ENCODE results near the gene PLPP1. TPM values are rescaled to one million over a fixed set of nuclear protein-coding genes. Genes with fewer than 3 reads are reported as not detected.

PLPP1 gene
- total RNA-seq, 2 experiments from 2014 or later = 2.9 to 3.0 TPM

- Histone ChIP-seq H3K36me3 (ENCODE audit: insufficient read depth, low read length) (peaks cover 6% of the 10 kb centered on the region), H3K27me3 (ENCODE audit: control insufficient read depth in 1 of 2, insufficient read depth in 2 of 2, low read length in 2 of 2) (no peaks in the 10 kb centered on the region), H3K27ac (ENCODE audit: low read depth in 1 of 2, low read length in 2 of 2) (no peak overlapping the region), H3K9me3 (ENCODE audit: control insufficient read depth in 1 of 2, insufficient read depth in 1 of 2, low read length in 2 of 2) (no peaks in the 10 kb centered on the region), H3K4me1 (ENCODE audit: insufficient read depth, low read length) (no peaks in the 10 kb centered on the region), H3K4me3 (ENCODE audit: low read length) (no peak overlapping the region)
- Mint-ChIP-seq H3K36me3 (ENCODE audit: low read depth) (peaks cover 23% of the 10 kb centered on the region), H3K27ac (no peak overlapping the region), H3K9me3 (no peaks in the 10 kb centered on the region), H3K27me3 (no peaks in the 10 kb centered on the region), H3K4me1 (ENCODE audit: low read depth) (no peaks in the 10 kb centered on the region), H3K4me3 (no peak overlapping the region)
- CTCF ChIA-PET = no interaction called here
- no peak for DNase-seq
- POLR2A ChIA-PET = no interaction called here
- no peak for TF ChIP-seq CTCF (IDR thresholded peaks at IDR 0.05)
- no peak for ATAC-seq (ENCODE audit: poor library complexity)
- intact Hi-C loops (cut with DNase I, micrococcal nuclease) = no loop called here
Observed at GRCh38 chr5:55463613-55464012, 71.2 kb downstream of the PLPP1 start.

- Mint-ChIP-seq H3K36me3 (ENCODE audit: low read depth) (peaks cover 12% of the 10 kb centered on the region), H3K27ac (no peak overlapping the region), H3K4me1 (ENCODE audit: low read depth) (no peaks in the 10 kb centered on the region), H3K27me3 (no peaks in the 10 kb centered on the region), H3K9me3 (no peaks in the 10 kb centered on the region), H3K4me3 (no peak overlapping the region)
- no peak overlapping the region for H3K4me3 ChIP-seq (ENCODE audit: low read length)
- ATAC-seq (ENCODE audit: poor library complexity) (no peak), DNase-seq (no peak)
- no peak for TF ChIP-seq CTCF (IDR thresholded peaks at IDR 0.05)
- intact Hi-C loops (cut with DNase I, micrococcal nuclease) = no loop called here
- no peaks in the 10 kb centered on the region for H3K9me3 ChIP-seq (ENCODE audit: control insufficient read depth in 1 of 2, insufficient read depth in 1 of 2, low read length in 2 of 2)
- H3K27ac ChIP-seq (ENCODE audit: low read depth in 1 of 2, low read length in 2 of 2) = no peak overlapping the region
- ChIA-PET POLR2A (no interaction called here), CTCF (no interaction called here)
- H3K4me1 ChIP-seq (ENCODE audit: insufficient read depth, low read length) = no peaks in the 10 kb centered on the region
- no peaks in the 10 kb centered on the region for H3K27me3 ChIP-seq (ENCODE audit: control insufficient read depth in 1 of 2, insufficient read depth in 2 of 2, low read length in 2 of 2)
- no peaks in the 10 kb centered on the region for H3K36me3 ChIP-seq (ENCODE audit: insufficient read depth, low read length)
Observed at GRCh38 chr5:55459572-55459971, 75.2 kb downstream of the PLPP1 start.

- Histone ChIP-seq H3K27me3 (ENCODE audit: control insufficient read depth in 1 of 2, insufficient read depth in 2 of 2, low read length in 2 of 2) (no peaks in the 10 kb centered on the region), H3K9me3 (ENCODE audit: control insufficient read depth in 1 of 2, insufficient read depth in 1 of 2, low read length in 2 of 2) (no peaks in the 10 kb centered on the region), H3K4me1 (ENCODE audit: insufficient read depth, low read length) (no peaks in the 10 kb centered on the region), H3K27ac (ENCODE audit: low read depth in 1 of 2, low read length in 2 of 2) (no peak overlapping the region), H3K4me3 (ENCODE audit: low read length) (no peak overlapping the region), H3K36me3 (ENCODE audit: insufficient read depth, low read length) (no peaks in the 10 kb centered on the region)
- H3K27ac Mint-ChIP-seq = no peak overlapping the region
- ChIA-PET CTCF (interaction anchor here (1.3 kb wide), 1 partner anchor 10 kb away, joined by 5 read pairs; no protein-coding TSS in a partner anchor), POLR2A (interaction anchor here (0.6 kb wide), 1 partner anchor 105 kb away, joined by 3 read pairs; no protein-coding TSS in a partner anchor)
- intact Hi-C loops (cut with DNase I, micrococcal nuclease) = no loop called here
- no peaks in the 10 kb centered on the region for H3K9me3 Mint-ChIP-seq
- no peak overlapping the region for H3K4me3 Mint-ChIP-seq
- no peak for DNase-seq
- no peaks in the 10 kb centered on the region for H3K27me3 Mint-ChIP-seq
- no peak for TF ChIP-seq CTCF (IDR thresholded peaks at IDR 0.05)
- no peaks in the 10 kb centered on the region for H3K4me1 Mint-ChIP-seq (ENCODE audit: low read depth)
- H3K36me3 Mint-ChIP-seq (ENCODE audit: low read depth) = peaks cover 13% of the 10 kb centered on the region
- no peak for ATAC-seq (ENCODE audit: poor library complexity)
Observed at GRCh38 chr5:55456216-55456895, 78.4 kb downstream of the PLPP1 start.
